ENCODE data around the gene IL31RA. TPM values are rescaled to one million over a fixed set of nuclear protein-coding genes. Genes with fewer than 3 reads are reported as not detected.

Gene IL31RA
- polyA plus RNA-seq, 4 donors, result 0.08 to 0.10 (median 0.09) TPM; not detected in 1

DNA sequence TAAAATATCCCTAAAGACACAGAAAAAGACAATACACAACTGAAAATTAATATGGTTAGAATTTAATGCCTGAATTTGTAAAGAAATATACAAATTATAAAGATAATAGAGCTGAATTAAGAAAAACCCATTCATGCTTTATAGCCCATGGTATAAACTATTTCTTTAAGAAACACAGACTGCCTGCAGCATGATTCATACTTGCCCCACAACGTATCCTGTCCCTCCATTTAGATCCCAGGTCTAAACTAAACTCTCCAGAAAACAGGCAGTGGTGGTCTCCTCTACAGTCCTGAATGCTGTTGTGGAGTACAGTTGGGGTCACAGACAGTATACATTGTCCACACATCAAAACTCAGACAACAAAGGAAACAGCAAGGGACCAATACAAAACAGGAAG is 118.8 kb downstream of the IL31RA start:
- no peak for DNase-seq (ENCODE audit: low read depth in 4 of 4, low spot score in 3 of 4)

Other genes with a start within 250 kb of the IL31RA start
- gene SLC38A9, start 139.0 kb upstream of the IL31RA start, polyA plus RNA-seq (ENCODE audit: insufficient read length in 4 of 4), result 10 to 100 TPM; 25.8 to 38.9 (median 34.9) TPM
- gene DDX4, start 113.3 kb upstream of the IL31RA start, polyA plus RNA-seq (ENCODE audit: insufficient read length in 4 of 4), result under 1 TPM in 3 of 4 donors, not detected in 1; 0.04 to 0.21 (median 0.10) TPM
- 100 to 1,000 TPM in 3 of 4 donors, 10 to 100 TPM in 1; 93.8 to 151 (median 137) TPM for gene IL6ST, start 143.6 kb downstream of the IL31RA start, polyA plus RNA-seq (ENCODE audit: insufficient read length in 4 of 4)